Ishikawa (cell line): ENCODE measurements around the gene MLC1.

Source experiments
- CEBPB ChIP-seq: IDR thresholded peaks from 2 replicates; pipeline ENCODE4 v1.6.1; 2012
- CREB1 ChIP-seq: IDR thresholded peaks from 2 replicates; pipeline ENCODE4 v1.6.1; 2012; ENCODE audit warnings: low read depth
- EGR1 ChIP-seq: IDR thresholded peaks from 2 replicates; pipeline ENCODE4 v1.6.1; 2012
- EP300 ChIP-seq: IDR thresholded peaks from 2 replicates; pipeline ENCODE4 v1.6.1; 2012; ENCODE audit warnings: borderline replicate concordance
- FOXM1 ChIP-seq: IDR thresholded peaks from 2 replicates; pipeline ENCODE4 v1.6.1; 2012; ENCODE audit warnings: low read depth, borderline replicate concordance
- NFIC ChIP-seq: IDR thresholded peaks from 2 replicates; pipeline ENCODE4 v1.6.1; 2012
- RAD21 ChIP-seq: IDR thresholded peaks from 2 replicates; pipeline ENCODE4 v1.6.1; 2012; ENCODE audit warnings: low read depth
- TAF1 ChIP-seq: IDR thresholded peaks from 2 replicates; pipeline ENCODE4 v1.6.1; 2012; ENCODE audit warnings: low read depth, mild to moderate bottlenecking
- TCF12 ChIP-seq: IDR thresholded peaks from 2 replicates; pipeline ENCODE4 v1.6.1; 2012; ENCODE audit warnings: low read depth
- TEAD4 ChIP-seq: IDR thresholded peaks from 2 replicates; pipeline ENCODE4 v1.6.1; 2012
- YY1 ChIP-seq: IDR thresholded peaks from 2 replicates; pipeline ENCODE4 v1.6.1; 2012; ENCODE audit warnings: low read depth
- ZBTB7A ChIP-seq: IDR thresholded peaks from 2 replicates; pipeline ENCODE4 v1.6.1; 2012; ENCODE audit warnings: low read depth
- TF ChIP-seq, protein P1 (sequence below): IDR thresholded peaks from 2 replicates; pipeline ENCODE4 v1.6.1; 2012
- TF ChIP-seq, protein P2 (sequence below): IDR thresholded peaks from 2 replicates; pipeline ENCODE4 v1.6.1; 2012
- TF ChIP-seq, protein P3 (sequence below): IDR thresholded peaks from 2 replicates; pipeline ENCODE4 v1.6.1; 2012; ENCODE audit warnings: low read depth, mild to moderate bottlenecking

The MLC1 gene

GRCh38 chr22:50076646-50077535, 8.3 kb downstream of the MLC1 start:
- TF ChIP-seq, protein P1, sequence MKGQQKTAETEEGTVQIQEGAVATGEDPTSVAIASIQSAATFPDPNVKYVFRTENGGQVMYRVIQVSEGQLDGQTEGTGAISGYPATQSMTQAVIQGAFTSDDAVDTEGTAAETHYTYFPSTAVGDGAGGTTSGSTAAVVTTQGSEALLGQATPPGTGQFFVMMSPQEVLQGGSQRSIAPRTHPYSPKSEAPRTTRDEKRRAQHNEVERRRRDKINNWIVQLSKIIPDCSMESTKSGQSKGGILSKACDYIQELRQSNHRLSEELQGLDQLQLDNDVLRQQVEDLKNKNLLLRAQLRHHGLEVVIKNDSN = no peak
- no peak for TF ChIP-seq EGR1
- TF ChIP-seq CREB1 = no peak
- TF ChIP-seq TEAD4 = no peak
- TF ChIP-seq, protein P2, sequence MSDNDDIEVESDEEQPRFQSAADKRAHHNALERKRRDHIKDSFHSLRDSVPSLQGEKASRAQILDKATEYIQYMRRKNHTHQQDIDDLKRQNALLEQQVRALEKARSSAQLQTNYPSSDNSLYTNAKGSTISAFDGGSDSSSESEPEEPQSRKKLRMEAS = no peak
- TF ChIP-seq, protein P3, sequence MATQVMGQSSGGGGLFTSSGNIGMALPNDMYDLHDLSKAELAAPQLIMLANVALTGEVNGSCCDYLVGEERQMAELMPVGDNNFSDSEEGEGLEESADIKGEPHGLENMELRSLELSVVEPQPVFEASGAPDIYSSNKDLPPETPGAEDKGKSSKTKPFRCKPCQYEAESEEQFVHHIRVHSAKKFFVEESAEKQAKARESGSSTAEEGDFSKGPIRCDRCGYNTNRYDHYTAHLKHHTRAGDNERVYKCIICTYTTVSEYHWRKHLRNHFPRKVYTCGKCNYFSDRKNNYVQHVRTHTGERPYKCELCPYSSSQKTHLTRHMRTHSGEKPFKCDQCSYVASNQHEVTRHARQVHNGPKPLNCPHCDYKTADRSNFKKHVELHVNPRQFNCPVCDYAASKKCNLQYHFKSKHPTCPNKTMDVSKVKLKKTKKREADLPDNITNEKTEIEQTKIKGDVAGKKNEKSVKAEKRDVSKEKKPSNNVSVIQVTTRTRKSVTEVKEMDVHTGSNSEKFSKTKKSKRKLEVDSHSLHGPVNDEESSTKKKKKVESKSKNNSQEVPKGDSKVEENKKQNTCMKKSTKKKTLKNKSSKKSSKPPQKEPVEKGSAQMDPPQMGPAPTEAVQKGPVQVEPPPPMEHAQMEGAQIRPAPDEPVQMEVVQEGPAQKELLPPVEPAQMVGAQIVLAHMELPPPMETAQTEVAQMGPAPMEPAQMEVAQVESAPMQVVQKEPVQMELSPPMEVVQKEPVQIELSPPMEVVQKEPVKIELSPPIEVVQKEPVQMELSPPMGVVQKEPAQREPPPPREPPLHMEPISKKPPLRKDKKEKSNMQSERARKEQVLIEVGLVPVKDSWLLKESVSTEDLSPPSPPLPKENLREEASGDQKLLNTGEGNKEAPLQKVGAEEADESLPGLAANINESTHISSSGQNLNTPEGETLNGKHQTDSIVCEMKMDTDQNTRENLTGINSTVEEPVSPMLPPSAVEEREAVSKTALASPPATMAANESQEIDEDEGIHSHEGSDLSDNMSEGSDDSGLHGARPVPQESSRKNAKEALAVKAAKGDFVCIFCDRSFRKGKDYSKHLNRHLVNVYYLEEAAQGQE = peak; percentile 19; the same call in 1 of the 2 replicates
- TF ChIP-seq FOXM1 = no peak
- TF ChIP-seq TAF1 = no peak

- TF ChIP-seq EP300 = no peak
- TF ChIP-seq TAF1 = no peak
- TF ChIP-seq YY1 = no peak
- TF ChIP-seq, protein P1 = no peak
- TF ChIP-seq, protein P3 = no peak
- no peak for TF ChIP-seq FOXM1
- TF ChIP-seq ZBTB7A = no peak
- no peak for TF ChIP-seq CREB1
- no peak for TF ChIP-seq CEBPB
- TF ChIP-seq, protein P2 = no peak
- no peak for TF ChIP-seq RAD21
- no peak for TF ChIP-seq EGR1
- no peak for TF ChIP-seq NFIC
- TF ChIP-seq TEAD4 = no peak
- no peak for TF ChIP-seq TCF12
Observed at GRCh38 chr22:50074551-50075530, 10.4 kb downstream of the MLC1 start.

GRCh38 chr22:50074056-50074455, 11.2 kb downstream of the MLC1 start:
- TF ChIP-seq ZBTB7A = no peak
- TF ChIP-seq TEAD4 = no peak
- no peak for TF ChIP-seq FOXM1
- no peak for TF ChIP-seq YY1
- no peak for TF ChIP-seq NFIC
- TF ChIP-seq, protein P3 = no peak
- TF ChIP-seq TCF12 = no peak
- TF ChIP-seq TAF1 = no peak
- TF ChIP-seq EP300 = no peak
- TF ChIP-seq, protein P1 = no peak
- no peak for TF ChIP-seq RAD21
